HEK293 (cell line): Measurements from ENCODE around the gene ARHGAP28.
A peak's percentile ranks its signal among the peaks of the same experiment; 100 is the strongest.

Experiments
- CTCF ChIA-PET: fragments of 350-600 bp; formaldehyde crosslinking; extraction: SDS; loops from one replicate; lab custom pipeline; 2021; ENCODE audit warnings: antibody characterized with exemption; lab: Yijun Ruan, JAX
- POLR2A ChIA-PET: fragments of 300-600 bp; formaldehyde crosslinking; extraction: SDS; loops from one replicate; lab custom pipeline; 2020; ENCODE audit warnings: antibody characterized with exemption, inconsistent platforms; lab: Yijun Ruan, JAX
- H3K27ac ChIP-seq: fragments of 200-500 bp; sonication (Bioruptor generic); 2 replicates; pipeline ENCODE4 v1.5.1; 2014; ENCODE audit warnings: low read depth, low read length, control low read depth, inconsistent platforms; ENCODE audit errors: extremely low read depth
- H3K36me3 ChIP-seq, 2 experiments: fragments of 200-500 bp in 1 of 2; sonication (Bioruptor generic) in 1 of 2; 1 replicate in 1 of 2; 2 replicates in 1 of 2; pipeline ENCODE4 v1.5.1; 2014 to 2017; ENCODE audit warnings: inconsistent platforms in 2 of 2, low read length in 2 of 2; ENCODE audit not compliant: control insufficient read depth in 2 of 2, insufficient read depth in 1 of 2
- H3K4me1 ChIP-seq: fragments of 200-500 bp; sonication (Bioruptor generic); 2 replicates; pipeline ENCODE4 v1.5.1; 2014; ENCODE audit warnings: mild to moderate bottlenecking, low read length, inconsistent platforms; ENCODE audit not compliant: control insufficient read depth, insufficient read depth
- H3K4me3 ChIP-seq: 2 replicates; pipeline ENCODE4 v1.5.1; 2011; ENCODE audit warnings: low read depth, mild to moderate bottlenecking, control low read depth, low read length, moderate library complexity
- H3K9me3 ChIP-seq: fragments of 200-500 bp; sonication (Bioruptor generic); 2 replicates; pipeline ENCODE4 v1.5.1; 2014; ENCODE audit warnings: low read depth, low read length, inconsistent platforms; ENCODE audit not compliant: control insufficient read depth, insufficient read depth
- HIC1 ChIP-seq: fragments of 450-650 bp; formaldehyde crosslinking; IDR thresholded peaks from 2 replicates; pipeline ENCODE4 v1.5.1; 2016; ENCODE audit warnings: missing biosample characterization, missing genetic modification characterization
- KLF16 ChIP-seq: fragments of 450-650 bp; formaldehyde crosslinking; IDR thresholded peaks from 2 replicates; pipeline ENCODE4 v1.5.1; 2017; ENCODE audit warnings: missing biosample characterization, missing genetic modification characterization
- KLF8 ChIP-seq: fragments of 450-650 bp; formaldehyde crosslinking; IDR thresholded peaks from 2 replicates; pipeline ENCODE4 v1.5.1; 2016; ENCODE audit warnings: missing biosample characterization, missing genetic modification characterization
- PATZ1 ChIP-seq: fragments of 450-650 bp; formaldehyde crosslinking; IDR thresholded peaks from 2 replicates; pipeline ENCODE4 v1.5.1; 2016; ENCODE audit warnings: missing biosample characterization, missing genetic modification characterization
- PRDM4 ChIP-seq: fragments of 450-650 bp; formaldehyde crosslinking; IDR thresholded peaks from 2 replicates; pipeline ENCODE4 v1.5.1; 2017; ENCODE audit warnings: missing biosample characterization, missing genetic modification characterization
- ZBTB10 ChIP-seq: fragments of 450-650 bp; formaldehyde crosslinking; IDR thresholded peaks from 2 replicates; pipeline ENCODE4 v1.5.1; 2016; ENCODE audit warnings: missing biosample characterization, missing genetic modification characterization
- ZFP37 ChIP-seq: fragments of 450-650 bp; formaldehyde crosslinking; IDR thresholded peaks from 2 replicates; pipeline ENCODE4 v1.5.1; 2016; ENCODE audit warnings: missing biosample characterization, missing genetic modification characterization
- ZNF26 ChIP-seq: fragments of 450-650 bp; formaldehyde crosslinking; IDR thresholded peaks from 2 replicates; pipeline ENCODE4 v1.5.1; 2016; ENCODE audit warnings: missing biosample characterization, missing genetic modification characterization
- ZNF302 ChIP-seq: fragments of 450-650 bp; formaldehyde crosslinking; IDR thresholded peaks from 2 replicates; pipeline ENCODE4 v1.5.1; 2016; ENCODE audit warnings: missing biosample characterization, missing genetic modification characterization, low read depth
- ZNF311 ChIP-seq: fragments of 450-650 bp; formaldehyde crosslinking; IDR thresholded peaks from 2 replicates; pipeline ENCODE4 v1.5.1; 2017; ENCODE audit warnings: missing biosample characterization, missing genetic modification characterization, borderline replicate concordance
- ZNF423 ChIP-seq: fragments of 450-650 bp; formaldehyde crosslinking; IDR thresholded peaks from 2 replicates; pipeline ENCODE4 v1.5.1; 2016; ENCODE audit warnings: missing biosample characterization, missing genetic modification characterization
- ZNF449 ChIP-seq: fragments of 450-650 bp; formaldehyde crosslinking; IDR thresholded peaks from 2 replicates; pipeline ENCODE4 v1.5.1; 2017; ENCODE audit warnings: missing biosample characterization, mild to moderate bottlenecking, missing genetic modification characterization, moderate library complexity
- ZNF518A ChIP-seq: fragments of 450-650 bp; formaldehyde crosslinking; conservative IDR thresholded peaks from 2 replicates; pipeline ENCODE4 v1.5.1; 2016; ENCODE audit warnings: low read depth, missing biosample characterization, missing genetic modification characterization

ARHGAP28 gene

GRCh38 chr18:6730416-6731221 lies 1.1 kb downstream of the ARHGAP28 start:
- peaks cover 41% of the 10 kb centered on the region for H3K4me1 ChIP-seq
- CTCF ChIA-PET: interaction anchor here (0.7 to 1.8 kb wide), 4 partner anchors 11 to 155 kb away, joined by 3 to 7 read pairs (median 4); no protein-coding TSS in a partner anchor

GRCh38 chr18:6731222-6731596 lies 1.7 kb downstream of the ARHGAP28 start:
- Histone ChIP-seq H3K4me1 (peaks cover 41% of the 10 kb centered on the region), H3K36me3 (no peaks in the 10 kb centered on the region), H3K9me3 (no peaks in the 10 kb centered on the region), H3K4me3 (no peak overlapping the region), H3K27ac (peak overlapping the region; percentile 57; the same call in 1 of the 2 replicates)
- POLR2A ChIA-PET: interaction anchor here (0.9 to 1.4 kb wide), 2 partner anchors 10 to 16 kb away, joined by 4 to 6 read pairs; no protein-coding TSS in a partner anchor
- CTCF ChIA-PET: interaction anchor here (1.3 to 1.8 kb wide), 2 partner anchors 10 to 155 kb away, joined by 5 to 7 read pairs; no protein-coding TSS in a partner anchor
- no peak for TF ChIP-seq ZNF311
- TF ChIP-seq ZNF26 (tag by site-specific recombination): no peak
- no peak for TF ChIP-seq HIC1 (tag by site-specific recombination)
- no peak for TF ChIP-seq ZNF423 (tag by site-specific recombination)
- no peak for TF ChIP-seq PATZ1 (tag by site-specific recombination)
- TF ChIP-seq PRDM4 (tag by site-specific recombination): peak; percentile 100
- TF ChIP-seq ZBTB10 (tag by site-specific recombination): no peak
- TF ChIP-seq ZFP37 (tag by site-specific recombination): no peak
- no peak for TF ChIP-seq ZNF518A (tag by site-specific recombination)

More at GRCh38 chr18:6730416-6731221, 1.1 kb downstream of the ARHGAP28 start:
- Histone ChIP-seq H3K4me3 (peak overlapping the region; percentile 58), H3K9me3 (no peaks in the 10 kb centered on the region), H3K27ac (0 out of 2 replicates have a peak overlapping the region, but pooled peaks have one; percentile 3)
- POLR2A ChIA-PET: interaction anchor here (0.6 to 1.4 kb wide), 3 partner anchors 10 to 385 kb away, joined by 4 to 6 read pairs (median 4); no protein-coding TSS in a partner anchor
- no peak for TF ChIP-seq ZNF302 (tag by site-specific recombination)
- TF ChIP-seq ZNF449 (tag by site-specific recombination): peak; percentile 80; the same call in 1 of the 2 replicates
- TF ChIP-seq KLF8 (tag by site-specific recombination): no peak
- no peak for TF ChIP-seq KLF16 (tag by site-specific recombination)
- TF ChIP-seq, all 188 proteins: peak for 1
- H3K36me3 ChIP-seq: no peaks in the 10 kb centered on the region
